MM.1S (cell line): ENCODE measurements around the gene NUTF2.
"Not testable (repeated sequence)": the region's sequence is repeated elsewhere in the genome, so short reads cannot be mapped to it uniquely, and the experiment has no call there.

ENCODE experiments used
- DNase-seq: peaks from one replicate; pipeline ENCODE4 v3.0.0-alpha.2; 2015
- H2AFZ ChIP-seq: fragments of 300-600 bp; sonication (generic); 2 replicates; pipeline ENCODE4 v1.6.0; 2016; ENCODE audit warnings: antibody characterized with exemption, low read length
- H3F3A ChIP-seq: fragments of 300-600 bp; sonication (generic); 2 replicates; pipeline ENCODE4 v1.6.1; 2016; ENCODE audit warnings: mild to moderate bottlenecking, antibody characterized with exemption, low read length, moderate library complexity, mixed read lengths; ENCODE audit not compliant: insufficient read depth
- H3K27ac ChIP-seq: fragments of 300-600 bp; sonication (generic); 2 replicates; pipeline ENCODE4 v1.5.1; 2016; ENCODE audit warnings: mild to moderate bottlenecking, low read length
- H3K27me3 ChIP-seq: fragments of 300-600 bp; sonication (generic); replicated peaks from 2 replicates; pipeline ENCODE4 v1.6.0; 2016; ENCODE audit warnings: low read length; ENCODE audit not compliant: insufficient read depth
- H3K36me3 ChIP-seq: fragments of 300-600 bp; sonication (generic); replicated peaks from 2 replicates; pipeline ENCODE4 v1.6.1; 2016; ENCODE audit warnings: mild to moderate bottlenecking, low read length, mixed read lengths; ENCODE audit not compliant: insufficient read depth
- H3K4me1 ChIP-seq: fragments of 300-600 bp; sonication (generic); 2 replicates; pipeline ENCODE4 v1.6.1; 2016; ENCODE audit warnings: low read length, mixed read lengths
- H3K4me2 ChIP-seq: fragments of 300-600 bp; sonication (generic); 2 replicates; pipeline ENCODE4 v1.6.0; 2016; ENCODE audit warnings: low read depth, low read length
- H3K4me3 ChIP-seq: fragments of 300-600 bp; sonication (generic); 2 replicates; pipeline ENCODE4 v1.5.1; 2016; ENCODE audit warnings: low read length, mixed read lengths
- H3K79me2 ChIP-seq: fragments of 300-600 bp; sonication (generic); 2 replicates; pipeline ENCODE4 v1.6.1; 2016; ENCODE audit warnings: mixed run types, low read length, mixed read lengths
- H3K9ac ChIP-seq: fragments of 300-600 bp; sonication (generic); 2 replicates; pipeline ENCODE4 v1.6.1; 2016; ENCODE audit warnings: low read length, mixed read lengths
- H3K9me2 ChIP-seq: fragments of 300-600 bp; sonication (generic); replicated peaks from 2 replicates; pipeline ENCODE4 v1.6.1; 2016; ENCODE audit warnings: mild to moderate bottlenecking, low read length, mixed read lengths; ENCODE audit not compliant: insufficient read depth
- H3K9me3 ChIP-seq: fragments of 300-600 bp; sonication (generic); replicated peaks from 2 replicates; pipeline ENCODE4 v1.6.1; 2016; ENCODE audit warnings: mild to moderate bottlenecking, low read length, mixed read lengths; ENCODE audit not compliant: insufficient read depth
- H4K20me1 ChIP-seq: fragments of 300-600 bp; sonication (generic); 2 replicates; pipeline ENCODE4 v1.6.1; 2016; ENCODE audit warnings: mild to moderate bottlenecking, low read length, moderate library complexity, mixed read lengths; ENCODE audit not compliant: insufficient read depth
- EZH2 ChIP-seq: fragments of 300-600 bp; sonication (generic); optimal IDR thresholded peaks from 2 replicates; pipeline ENCODE3; 2017; ENCODE audit warnings: low read depth, mild to moderate bottlenecking, antibody characterized with exemption, low read length, mixed read lengths
- EZH2phosphoT487 ChIP-seq: fragments of 300-600 bp; sonication (generic); IDR thresholded peaks from 2 replicates; pipeline ENCODE4 v1.6.1; 2018; ENCODE audit warnings: antibody characterized with exemption, low read length
- TF ChIP-seq, protein P1 (sequence below): fragments of 300-600 bp; sonication (generic); IDR thresholded peaks from 2 replicates; pipeline ENCODE4 v1.5.1; 2016; ENCODE audit warnings: antibody characterized with exemption, low read length, mixed read lengths

NUTF2 gene

DNA sequence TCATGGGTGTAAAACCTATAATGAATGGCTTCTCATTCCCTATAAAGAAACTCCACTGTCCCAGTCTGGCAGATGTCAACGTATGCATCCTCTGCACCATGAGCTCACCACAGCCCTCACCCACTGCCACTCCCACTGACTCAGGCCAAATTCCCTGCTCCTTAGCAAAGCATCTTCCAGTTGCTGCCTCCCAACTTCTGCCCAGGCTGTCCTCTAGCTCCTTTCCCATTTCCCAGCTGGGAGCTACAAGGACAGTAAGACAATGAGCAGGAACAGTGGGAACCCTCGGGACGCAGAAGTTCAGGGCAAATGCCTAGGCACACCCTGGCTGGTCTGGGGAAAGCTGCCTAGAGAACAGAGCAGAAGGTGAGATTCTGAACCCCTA, 13.7 kb upstream of the NUTF2 start:
- no peaks in the 10 kb centered on the region for H3K9me2 ChIP-seq

DNA sequence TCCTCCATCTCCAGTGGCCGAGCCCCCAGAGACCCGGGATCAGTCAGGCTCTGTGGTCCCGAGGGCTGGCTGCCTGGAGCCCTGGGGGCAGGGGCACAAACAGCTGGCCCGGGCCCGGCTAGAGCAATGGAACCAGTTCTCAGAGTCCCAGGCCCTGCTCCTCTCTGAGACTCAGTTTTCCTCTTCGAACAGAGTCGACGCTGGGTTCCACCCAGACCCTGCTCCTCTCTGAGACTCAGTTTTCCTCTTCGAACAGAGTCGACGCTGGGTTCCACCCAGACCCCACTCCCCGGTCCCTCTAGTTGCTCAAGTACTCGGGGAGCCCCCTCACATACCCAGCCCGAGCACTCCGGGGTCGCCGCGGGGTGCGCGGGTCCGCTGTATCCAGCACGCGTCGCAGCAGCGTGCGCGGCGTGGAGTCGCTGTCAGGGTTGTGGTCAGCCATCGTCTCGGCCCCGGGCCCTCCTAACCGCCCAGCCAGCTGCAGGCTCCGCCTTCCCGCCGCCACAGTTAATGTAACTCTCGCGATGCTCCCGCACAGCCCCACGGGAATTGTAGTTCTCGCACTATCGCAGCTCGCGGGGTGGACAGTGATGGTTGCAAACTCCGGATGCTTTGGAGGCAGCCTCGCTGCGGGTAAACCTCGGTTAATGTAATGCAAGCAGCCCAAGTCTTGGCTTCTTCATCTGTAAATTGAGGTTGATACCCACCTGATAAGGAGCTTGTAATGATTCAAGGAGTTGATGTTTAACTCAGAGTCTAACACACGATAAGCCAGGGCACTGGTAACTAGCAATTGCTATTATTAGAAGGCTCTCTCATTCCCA, 13.1 kb upstream of the NUTF2 start:
- Histone ChIP-seq H3K36me3 (no peaks in the 10 kb centered on the region), H3K9me3 (no peaks in the 10 kb centered on the region), H3K4me1 (no peaks in the 10 kb centered on the region), H3K4me3 (peak overlapping the region; percentile 77), H3K9me2 (no peaks in the 10 kb centered on the region), H3F3A (no peaks in the 10 kb centered on the region), H3K9ac (peak overlapping the region; percentile 73), H3K27me3 (no peaks in the 10 kb centered on the region), H2AFZ (peak overlapping the region; percentile 55), H3K4me2 (peak overlapping the region; percentile 56), H3K79me2 (peaks cover 19% of the 10 kb centered on the region), H4K20me1 (no peaks in the 10 kb centered on the region), H3K27ac (no peak overlapping the region)
- DNase-seq: peak; percentile 94
- no peak for TF ChIP-seq EZH2phosphoT487
- TF ChIP-seq, protein P1, sequence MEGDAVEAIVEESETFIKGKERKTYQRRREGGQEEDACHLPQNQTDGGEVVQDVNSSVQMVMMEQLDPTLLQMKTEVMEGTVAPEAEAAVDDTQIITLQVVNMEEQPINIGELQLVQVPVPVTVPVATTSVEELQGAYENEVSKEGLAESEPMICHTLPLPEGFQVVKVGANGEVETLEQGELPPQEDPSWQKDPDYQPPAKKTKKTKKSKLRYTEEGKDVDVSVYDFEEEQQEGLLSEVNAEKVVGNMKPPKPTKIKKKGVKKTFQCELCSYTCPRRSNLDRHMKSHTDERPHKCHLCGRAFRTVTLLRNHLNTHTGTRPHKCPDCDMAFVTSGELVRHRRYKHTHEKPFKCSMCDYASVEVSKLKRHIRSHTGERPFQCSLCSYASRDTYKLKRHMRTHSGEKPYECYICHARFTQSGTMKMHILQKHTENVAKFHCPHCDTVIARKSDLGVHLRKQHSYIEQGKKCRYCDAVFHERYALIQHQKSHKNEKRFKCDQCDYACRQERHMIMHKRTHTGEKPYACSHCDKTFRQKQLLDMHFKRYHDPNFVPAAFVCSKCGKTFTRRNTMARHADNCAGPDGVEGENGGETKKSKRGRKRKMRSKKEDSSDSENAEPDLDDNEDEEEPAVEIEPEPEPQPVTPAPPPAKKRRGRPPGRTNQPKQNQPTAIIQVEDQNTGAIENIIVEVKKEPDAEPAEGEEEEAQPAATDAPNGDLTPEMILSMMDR: no peak
- TF ChIP-seq EZH2: no peak

More for the DNA sequence above, 13.7 kb upstream of the NUTF2 start:
- Histone ChIP-seq H2AFZ (peak overlapping the region; percentile 55), H3K79me2 (peaks cover 19% of the 10 kb centered on the region), H3K4me3 (peak overlapping the region; percentile 77), H3F3A (no peaks in the 10 kb centered on the region), H3K27me3 (no peaks in the 10 kb centered on the region), H3K36me3 (no peaks in the 10 kb centered on the region), H3K27ac (no peak overlapping the region), H3K4me2 (peak overlapping the region; percentile 56), H3K4me1 (no peaks in the 10 kb centered on the region), H3K9ac (peak overlapping the region; percentile 73), H3K9me3 (no peaks in the 10 kb centered on the region), H4K20me1 (no peaks in the 10 kb centered on the region)
- TF ChIP-seq, protein P1: no peak
- no peak for DNase-seq

DNA sequence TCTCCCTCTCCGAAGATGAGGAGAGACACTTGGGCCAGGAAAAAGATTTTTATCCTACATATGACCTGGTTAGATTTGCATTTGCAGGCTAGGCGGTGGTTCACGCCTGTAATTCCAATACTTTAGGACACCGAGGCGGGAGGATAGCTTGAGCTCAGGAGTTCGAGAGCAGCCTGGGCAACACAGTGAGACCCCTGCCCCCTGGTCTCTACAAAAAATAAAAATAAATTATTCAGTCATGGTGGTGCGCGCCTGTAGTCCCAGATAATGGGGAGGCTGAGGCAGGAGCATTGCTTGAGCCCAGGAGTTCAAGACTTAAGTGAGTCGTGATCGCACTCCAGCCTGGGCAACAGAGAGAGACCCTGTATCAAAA, 12.5 kb upstream of the NUTF2 start:
- peak overlapping the region; percentile 55 for H2AFZ ChIP-seq
- no peak overlapping the region; the same call in 1 of the 2 replicates for H3K9ac ChIP-seq
- no peak overlapping the region for H3K27ac ChIP-seq
- no peaks in the 10 kb centered on the region for H3K27me3 ChIP-seq
- H3K4me1 ChIP-seq: no peaks in the 10 kb centered on the region
- H3K4me3 ChIP-seq: peak overlapping the region; percentile 77
- no peaks in the 10 kb centered on the region for H3F3A ChIP-seq
- TF ChIP-seq, protein P1: no peak
- TF ChIP-seq EZH2phosphoT487 (no peak), EZH2 (no peak)
- no peaks in the 10 kb centered on the region for H3K9me3 ChIP-seq
- peak overlapping the region; percentile 56 for H3K4me2 ChIP-seq
- H4K20me1 ChIP-seq: no peaks in the 10 kb centered on the region
- DNase-seq: no peak
- H3K9me2 ChIP-seq: no peaks in the 10 kb centered on the region
- H3K36me3 ChIP-seq: no peaks in the 10 kb centered on the region
- H3K79me2 ChIP-seq: peaks cover 19% of the 10 kb centered on the region

DNA sequence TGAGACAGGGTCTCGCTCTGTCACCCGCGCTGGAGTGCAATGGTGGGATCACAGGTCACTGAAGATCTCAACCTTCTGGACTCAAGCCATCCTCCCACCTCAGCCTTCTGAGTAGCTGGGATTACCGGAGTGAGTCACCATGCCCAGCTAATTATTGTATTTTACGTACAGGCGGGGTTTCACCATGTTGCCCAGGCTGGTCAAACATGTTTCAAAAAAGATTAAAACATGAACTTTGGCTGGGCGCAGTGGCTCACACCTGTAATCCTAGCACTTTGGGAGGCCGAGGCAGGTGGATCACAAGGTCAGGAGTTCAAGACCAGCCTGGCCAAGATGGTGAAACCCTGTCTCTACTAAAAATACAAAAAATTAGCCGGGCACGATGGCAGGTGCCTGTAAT, 9.5 kb upstream of the NUTF2 start:
- H4K20me1 ChIP-seq, H3K4me3 ChIP-seq, H3F3A ChIP-seq: not testable (repeated sequence)

More for the DNA sequence above, 9.5 kb upstream of the NUTF2 start:
- not testable (repeated sequence) for H3K36me3 ChIP-seq, H3K27me3 ChIP-seq, H3K9ac ChIP-seq, H3K9me3 ChIP-seq, H3K27ac ChIP-seq, H3K4me2 ChIP-seq, H3K9me2 ChIP-seq, DNase-seq, H3K4me1 ChIP-seq, H2AFZ ChIP-seq
- H3K79me2 ChIP-seq: peaks cover 14% of the 10 kb centered on the region
